Spleen (tissue), 11 donors: ENCODE results near the gene PKP4. TPM values are rescaled to one million over a fixed set of nuclear protein-coding genes. Genes with fewer than 3 reads are reported as not detected.

Experiments
- DNase-seq: peaks from one replicate; pipeline ENCODE4 v3.0.0-alpha.2; 2020
- H3K27ac ChIP-seq, 8 donors: fragments of 200-600 bp; sonication (generic) in 7 of 8; 1 replicate in 4 of 8; 2 replicates in 4 of 8; pipeline versions ENCODE4 v1.5.0 to v1.8.0; 2016 to 2021; ENCODE audit warnings: inconsistent platforms in 4 of 8, mild to moderate bottlenecking in 4 of 8, moderate library complexity in 1 of 8
- H3K27me3 ChIP-seq, 7 donors: fragments of 200-600 bp; sonication (generic) in 6 of 7; replicated peaks in 1 of 7; 1 replicate in 4 of 7; 2 replicates in 3 of 7; pipeline versions ENCODE4 v1.5.0 to v1.8.0; 2016 to 2021; ENCODE audit warnings: inconsistent platforms in 3 of 7, mild to moderate bottlenecking in 1 of 7
- H3K36me3 ChIP-seq, 6 donors: fragments of 200-600 bp; sonication (generic) in 5 of 6; 1 replicate in 4 of 6; 2 replicates in 2 of 6; pipeline versions ENCODE4 v1.5.0 to v1.8.0; 2016 to 2021; ENCODE audit warnings: inconsistent platforms in 2 of 6
- H3K4me1 ChIP-seq, 6 donors: fragments of 200-600 bp; sonication (generic) in 5 of 6; 1 replicate in 3 of 6; 2 replicates in 3 of 6; pipeline versions ENCODE4 v1.5.0 to v1.8.0; 2016 to 2021; ENCODE audit warnings: inconsistent platforms in 3 of 6
- H3K4me3 ChIP-seq, 8 donors: fragments of 200-600 bp; sonication (generic) in 7 of 8; 1 replicate in 4 of 8; 2 replicates in 4 of 8; pipeline versions ENCODE4 v1.5.0 to v1.8.0; 2016 to 2021; ENCODE audit warnings: inconsistent platforms in 4 of 8, mild to moderate bottlenecking in 4 of 8, moderate library complexity in 2 of 8
- H3K9me3 ChIP-seq, 8 donors: fragments of 200-600 bp; sonication (generic) in 7 of 8; 1 replicate in 4 of 8; 2 replicates in 4 of 8; pipeline versions ENCODE4 v1.5.0 to v1.8.0; 2016 to 2021; ENCODE audit warnings: inconsistent platforms in 4 of 8
- CTCF ChIP-seq, 11 experiments: fragments of 200-600 bp in 7 of 11; fragments of 450-650 bp in 4 of 11; sonication (generic) in 4 of 11; IDR thresholded peaks in 8 of 11; conservative IDR thresholded peaks in 3 of 11; 1 replicate in 7 of 11; 2 replicates in 4 of 11; pipeline versions ENCODE4 v1.4.0 to v1.8.0; 2016 to 2021; ENCODE audit warnings: antibody characterized with exemption in 11 of 11, inconsistent platforms in 4 of 11, mild to moderate bottlenecking in 1 of 11
- POLR2A ChIP-seq, 3 donors: fragments of 450-650 bp; IDR thresholded peaks; one replicate each; pipeline ENCODE4 v1.5.1; 2017; ENCODE audit warnings: antibody characterized with exemption in 3 of 3, mild to moderate bottlenecking in 1 of 3
- POLR2AphosphoS5 ChIP-seq, 3 donors: sonication (generic); formaldehyde crosslinking; IDR thresholded peaks; one replicate each; pipeline ENCODE4 v1.5.1; 2017; ENCODE audit warnings: antibody characterized with exemption in 3 of 3
- WGBS, 5 donors: extraction: QIAGEN DNeasy Blood & Tissue Kit in 3 of 5; methylation state at CpG; one replicate each; pipeline versions ENCODE4 v1.1.5 to v1.1.7; 2013 to 2018; 5-methylcytosine and 5-hydroxymethylcytosine counted together
- intact Hi-C: fragments of 100-400 bp; cut with DNase I; formaldehyde crosslinking; loops from one replicate; pipeline ENCODE4 v1.15.0; 2023; ENCODE audit warnings: low total_unique reads
- polyA plus RNA-seq, 3 donors: library from polyadenylated mRNA; stranded (reverse); fragments of 200-250 nt; gene quantifications; one replicate each; pipeline ENCODE4 v1.2.1, GENCODE V29; 2013
- total RNA-seq, 7 donors: library from RNA; depleted of rRNA in 3 of 7; stranded (reverse); fragments of >200 nt in 3 of 7; fragmentation: NEBNext Ultra II Directional in 4 of 7; extraction: Animal tissue kit (Norgen Biotek cat#: 25700) in 4 of 7; gene quantifications; one replicate each; pipeline versions ENCODE4 v1.1.0 to v1.2.1, GENCODE V29; 2016 to 2021
- donor health status: healthy with polysubstance abuse.
- donor health status: DM: no; HTN: no; CAD: no; lungs with moderate emphysema.
- donor health status: DM: no; HTN: no; CAD: no.
- donor health status: Bipolar disorder and iron deficiency.
- donor health status: healthy.
- donor health status: DM: no; HTN: no; CAD: no.
- donor health status: DM: yes; HTN: yes; CAD: no.

The PKP4 gene
- total and polyA plus RNA-seq, 10 donors = 4.9 to 53.5 (median 29.2) TPM

DNA sequence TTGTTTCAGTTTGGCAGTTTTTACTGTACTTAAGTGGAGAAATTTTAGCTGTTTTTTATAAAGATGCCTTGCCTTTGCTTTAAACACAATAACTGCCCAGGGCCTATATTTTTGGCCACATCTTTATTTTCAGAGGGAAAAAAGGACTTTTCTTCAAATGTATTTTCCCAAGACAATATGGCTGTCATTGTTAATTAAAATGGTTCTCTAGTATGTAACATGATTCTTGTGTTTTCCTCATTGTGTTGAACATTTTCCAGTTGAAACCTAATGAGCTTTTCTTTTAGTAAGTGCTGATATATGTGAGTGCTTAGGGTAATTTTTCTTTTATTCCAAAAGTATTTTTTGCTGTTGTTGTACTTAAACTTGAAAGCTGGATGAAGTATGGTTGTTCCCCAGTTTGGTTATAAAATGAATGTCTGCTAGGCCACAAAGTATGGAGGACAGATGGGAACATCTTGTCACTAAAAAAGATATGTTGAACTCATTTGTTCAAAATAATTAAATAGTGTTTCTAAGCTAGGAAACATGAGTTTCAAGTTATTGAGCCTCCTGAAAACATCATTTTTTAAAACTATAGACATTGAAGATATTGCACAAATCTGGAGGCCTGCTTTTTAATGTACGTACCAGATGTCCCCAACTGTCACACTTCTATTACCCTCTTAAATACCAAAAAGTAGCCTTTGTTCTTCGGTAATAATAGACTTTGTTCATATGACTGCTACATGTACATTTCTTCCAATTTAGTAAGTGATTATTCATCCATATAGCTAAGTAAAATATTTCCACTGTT lies 190.9 kb downstream of the PKP4 start:
- H3K27me3 ChIP-seq = no peaks in the 10 kb centered on the region
- intact Hi-C loops = no loop called here
- H3K4me3 ChIP-seq = no peak overlapping the region
- H3K9me3 ChIP-seq = no peaks in the 10 kb centered on the region
- no peaks in the 10 kb centered on the region for H3K4me1 ChIP-seq
- H3K27ac ChIP-seq = no peak overlapping the region
- TF ChIP-seq CTCF (IDR thresholded peaks at IDR 0.05 in 8 of 11, conservative IDR thresholded peaks at IDR 0.05 in 3 of 11) (no peak), POLR2A (IDR thresholded peaks at IDR 0.05) (no peak), POLR2AphosphoS5 (IDR thresholded peaks at IDR 0.05) (no peak)
- 85 to 97% (median 94%) methylated on average over 2 of the region's 2 CpGs for WGBS, 5 donors
- DNase-seq = no peak
- H3K36me3 ChIP-seq = peaks cover 0 to 38% (median 0%) of the 10 kb centered on the region in 6 donors

DNA sequence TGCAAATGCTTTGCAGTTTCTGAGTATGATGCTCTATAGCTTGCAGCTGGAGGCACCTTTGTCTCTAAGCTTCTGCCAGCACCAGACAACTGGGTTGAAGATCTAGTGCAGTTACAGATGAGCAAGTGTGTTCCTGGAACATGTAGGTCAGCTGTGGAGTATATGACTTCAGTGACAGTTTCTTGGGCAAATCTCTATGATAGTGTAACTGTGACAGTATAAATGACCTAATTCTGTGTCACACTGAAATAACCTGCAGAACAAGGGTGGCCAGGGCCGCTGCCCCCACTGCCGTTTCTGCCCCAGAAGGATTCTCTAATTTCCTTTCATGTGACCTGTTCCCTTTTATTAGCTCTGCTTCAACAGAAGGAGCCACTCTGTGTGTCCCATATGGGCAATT lies 193.1 kb downstream of the PKP4 start:
- 30 to 84% (median 63%) methylated on average over 2 of the region's 2 CpGs for WGBS, 5 donors
- H3K27ac ChIP-seq = no peak overlapping the region
- no peaks in the 10 kb centered on the region for H3K27me3 ChIP-seq
- no peaks in the 10 kb centered on the region for H3K4me1 ChIP-seq
- DNase-seq = no peak
- H3K4me3 ChIP-seq = no peak overlapping the region
- no peak for TF ChIP-seq CTCF (IDR thresholded peaks at IDR 0.05 in 8 of 11, conservative IDR thresholded peaks at IDR 0.05 in 3 of 11)
- no peak for TF ChIP-seq POLR2AphosphoS5 (IDR thresholded peaks at IDR 0.05)
- no peak for TF ChIP-seq POLR2A (IDR thresholded peaks at IDR 0.05)
- intact Hi-C loops = no loop called here
- H3K9me3 ChIP-seq = no peaks in the 10 kb centered on the region
- peaks cover 0 to 32% (median 0%) of the 10 kb centered on the region in 6 donors for H3K36me3 ChIP-seq

DNA sequence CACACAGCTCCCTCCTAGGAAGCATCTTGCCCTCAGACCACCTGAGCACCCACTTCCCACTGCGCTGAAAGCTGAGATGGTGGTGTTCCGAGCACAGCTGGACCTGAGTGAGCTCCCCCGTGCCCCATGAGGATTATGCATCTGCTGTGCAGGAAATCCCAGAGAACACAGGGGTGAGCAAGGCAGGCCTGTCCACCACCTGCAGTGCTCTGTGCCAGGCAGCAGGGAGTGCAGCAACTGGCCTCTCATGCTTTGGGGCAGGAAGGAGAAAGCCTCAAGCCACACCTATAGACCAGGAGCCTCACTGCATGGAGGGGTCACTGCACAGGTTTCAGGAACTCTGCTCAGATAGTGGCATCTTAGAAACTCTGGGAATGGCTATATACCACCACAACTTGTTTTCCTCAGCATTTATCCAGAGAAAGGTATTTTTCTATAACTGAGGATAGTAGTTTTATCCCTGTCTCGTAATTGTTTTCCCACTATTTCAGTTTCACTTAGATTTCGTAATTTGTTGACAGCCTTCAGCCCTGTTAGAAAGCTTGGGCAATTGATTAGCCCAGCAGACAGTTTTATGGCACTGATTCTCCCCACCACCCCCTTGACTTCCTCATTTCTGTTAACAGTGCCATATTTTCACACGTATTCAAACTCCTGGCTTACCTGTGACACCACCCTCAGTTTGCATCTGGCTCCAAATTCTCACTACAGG lies 194.1 kb downstream of the PKP4 start:
- Histone ChIP-seq H3K27ac (no peak overlapping the region), H3K9me3 (no peaks in the 10 kb centered on the region), H3K27me3 (no peaks in the 10 kb centered on the region), H3K36me3 (peaks cover 0 to 25% (median 0%) of the 10 kb centered on the region in 6 donors), H3K4me1 (no peaks in the 10 kb centered on the region), H3K4me3 (no peak overlapping the region)
- no peak for DNase-seq
- intact Hi-C loops = no loop called here
- 69 to 86% (median 72%) methylated on average over 6 of the region's 6 CpGs for WGBS, 5 donors
- TF ChIP-seq CTCF (IDR thresholded peaks at IDR 0.05 in 8 of 11, conservative IDR thresholded peaks at IDR 0.05 in 3 of 11) (no peak), POLR2AphosphoS5 (IDR thresholded peaks at IDR 0.05) (no peak), POLR2A (IDR thresholded peaks at IDR 0.05) (no peak)
